Immature natural killer cell (primary cell): ENCODE measurements around the gene SLC29A3. TPM values are rescaled to one million over a fixed set of nuclear protein-coding genes. Genes with fewer than 3 reads are reported as not detected.

Experiments
- DNase-seq, 3 donors: peaks; one replicate each; pipeline ENCODE4 v3.0.0; 2022; ENCODE audit warnings: mixed read lengths in 1 of 3
- H3K27ac Mint-ChIP-seq, 6 donors: one replicate each; pipeline ENCODE4 v1.8.0; 2020; ENCODE audit warnings: mixed read lengths in 6 of 6, mild to moderate bottlenecking in 5 of 6, inconsistent platforms in 4 of 6, moderate library complexity in 3 of 6
- H3K27me3 Mint-ChIP-seq, 3 donors: one replicate each; pipeline ENCODE4 v1.8.0; 2020 to 2021; ENCODE audit warnings: low read depth in 3 of 3, mild to moderate bottlenecking in 3 of 3, mixed read lengths in 3 of 3, moderate library complexity in 3 of 3, inconsistent platforms in 1 of 3
- H3K36me3 Mint-ChIP-seq, 3 donors: one replicate each; pipeline ENCODE4 v1.8.0; 2020; ENCODE audit warnings: mixed read lengths in 3 of 3, inconsistent platforms in 2 of 3, mild to moderate bottlenecking in 2 of 3
- H3K4me1 Mint-ChIP-seq, 2 donors: one replicate each; pipeline ENCODE4 v1.8.0; 2020; ENCODE audit warnings: inconsistent platforms in 2 of 2, mild to moderate bottlenecking in 2 of 2, mixed read lengths in 2 of 2, moderate library complexity in 1 of 2
- H3K4me3 Mint-ChIP-seq, 5 donors: one replicate each; pipeline ENCODE4 v1.8.0; 2020; ENCODE audit warnings: mild to moderate bottlenecking in 5 of 5, mixed read lengths in 5 of 5, inconsistent platforms in 3 of 5, moderate library complexity in 3 of 5
- H3K9me3 Mint-ChIP-seq, 6 donors: one replicate each; pipeline ENCODE4 v1.8.0; 2020; ENCODE audit warnings: mild to moderate bottlenecking in 6 of 6, mixed read lengths in 6 of 6, inconsistent platforms in 4 of 6, moderate library complexity in 3 of 6
- polyA plus RNA-seq, 3 donors: library from polyadenylated mRNA; unstranded; fragments of 300-500 nt; fragmentation: Illumina TruSeq; gene quantifications; one replicate each; pipeline ENCODE4 v1.2.3, GENCODE V29; 2021

The SLC29A3 gene
- polyA plus RNA-seq, 3 donors from 2014 or later = 7.9 to 12.8 (median 11.7) TPM

- no peaks in the 10 kb centered on the region for H3K4me1 Mint-ChIP-seq
- H3K4me3 Mint-ChIP-seq = no peak overlapping the region
- H3K27ac Mint-ChIP-seq = no peak overlapping the region
- H3K9me3 Mint-ChIP-seq = no peaks in the 10 kb centered on the region
- H3K27me3 Mint-ChIP-seq = peaks cover 0 to 4% (median 3%) of the 10 kb centered on the region in 3 donors
- no peaks in the 10 kb centered on the region for H3K36me3 Mint-ChIP-seq
- DNase-seq = no peak
Observed at GRCh38 chr10:71279590-71280170, 39.4 kb upstream of the SLC29A3 start.

GRCh38 chr10:71280216-71280615, 38.8 kb upstream of the SLC29A3 start:
- H3K9me3 Mint-ChIP-seq = no peaks in the 10 kb centered on the region

GRCh38 chr10:71280825-71281224, 38.2 kb upstream of the SLC29A3 start:
- Mint-ChIP-seq H3K36me3 (no peaks in the 10 kb centered on the region), H3K4me1 (no peaks in the 10 kb centered on the region), H3K27ac (no peak overlapping the region), H3K4me3 (no peak overlapping the region), H3K9me3 (no peaks in the 10 kb centered on the region), H3K27me3 (peaks cover 2 to 3% (median 2%) of the 10 kb centered on the region in 3 donors)
- DNase-seq = no peak

More at GRCh38 chr10:71280216-71280615, 38.8 kb upstream of the SLC29A3 start:
- H3K27me3 Mint-ChIP-seq = peaks cover 0 to 4% (median 3%) of the 10 kb centered on the region in 3 donors
- no peaks in the 10 kb centered on the region for H3K36me3 Mint-ChIP-seq
- no peak overlapping the region for H3K4me3 Mint-ChIP-seq
- no peak for DNase-seq
- H3K27ac Mint-ChIP-seq = no peak overlapping the region
- H3K4me1 Mint-ChIP-seq = no peaks in the 10 kb centered on the region

- Mint-ChIP-seq H3K36me3 (no peaks in the 10 kb centered on the region), H3K27ac (no peak overlapping the region), H3K9me3 (no peaks in the 10 kb centered on the region), H3K27me3 (peaks cover 2 to 3% (median 2%) of the 10 kb centered on the region in 3 donors), H3K4me3 (no peak overlapping the region), H3K4me1 (no peaks in the 10 kb centered on the region)
- DNase-seq = no peak
Observed at GRCh38 chr10:71281646-71282322, 37.3 kb upstream of the SLC29A3 start.

- Mint-ChIP-seq H3K9me3 (no peaks in the 10 kb centered on the region), H3K27ac (no peak overlapping the region), H3K4me1 (no peaks in the 10 kb centered on the region), H3K27me3 (peaks cover 2 to 3% (median 2%) of the 10 kb centered on the region in 3 donors), H3K4me3 (no peak overlapping the region), H3K36me3 (no peaks in the 10 kb centered on the region)
- no peak for DNase-seq
Observed at GRCh38 chr10:71282323-71282680, 36.8 kb upstream of the SLC29A3 start.

GRCh38 chr10:71283410-71283809, 35.6 kb upstream of the SLC29A3 start:
- Mint-ChIP-seq H3K9me3 (no peaks in the 10 kb centered on the region), H3K4me3 (no peak overlapping the region), H3K27ac (no peak overlapping the region), H3K27me3 (peaks cover 2 to 3% (median 2%) of the 10 kb centered on the region in 3 donors), H3K4me1 (no peaks in the 10 kb centered on the region), H3K36me3 (no peaks in the 10 kb centered on the region)
- no peak for DNase-seq

- Mint-ChIP-seq H3K4me1 (no peaks in the 10 kb centered on the region), H3K9me3 (no peaks in the 10 kb centered on the region), H3K27ac (no peak overlapping the region), H3K4me3 (no peak overlapping the region), H3K27me3 (peaks cover 2 to 3% (median 2%) of the 10 kb centered on the region in 3 donors), H3K36me3 (no peaks in the 10 kb centered on the region)
- DNase-seq = no peak
Observed at GRCh38 chr10:71283876-71284275, 35.2 kb upstream of the SLC29A3 start.

GRCh38 chr10:71284544-71285179, 34.4 kb upstream of the SLC29A3 start:
- no peak overlapping the region for H3K4me3 Mint-ChIP-seq
- no peaks in the 10 kb centered on the region for H3K9me3 Mint-ChIP-seq
- DNase-seq = no peak
- H3K27ac Mint-ChIP-seq = no peak overlapping the region
- no peaks in the 10 kb centered on the region for H3K4me1 Mint-ChIP-seq
- H3K27me3 Mint-ChIP-seq = peaks cover 2 to 3% (median 2%) of the 10 kb centered on the region in 3 donors
- no peaks in the 10 kb centered on the region for H3K36me3 Mint-ChIP-seq

GRCh38 chr10:71285180-71285545, 33.9 kb upstream of the SLC29A3 start:
- H3K9me3 Mint-ChIP-seq = no peaks in the 10 kb centered on the region
- no peaks in the 10 kb centered on the region for H3K4me1 Mint-ChIP-seq
- no peaks in the 10 kb centered on the region for H3K36me3 Mint-ChIP-seq
- peaks cover 2 to 3% (median 2%) of the 10 kb centered on the region in 3 donors for H3K27me3 Mint-ChIP-seq
- H3K27ac Mint-ChIP-seq = no peak overlapping the region
- peak in 2 of 3 donors; percentile 8 to 14 for DNase-seq
- no peak overlapping the region for H3K4me3 Mint-ChIP-seq

- no peak overlapping the region for H3K27ac Mint-ChIP-seq
- no peaks in the 10 kb centered on the region for H3K4me1 Mint-ChIP-seq
- H3K36me3 Mint-ChIP-seq = no peaks in the 10 kb centered on the region
- DNase-seq = no peak
- no peak overlapping the region for H3K4me3 Mint-ChIP-seq
- peaks cover 2 to 3% (median 2%) of the 10 kb centered on the region in 3 donors for H3K27me3 Mint-ChIP-seq
- no peaks in the 10 kb centered on the region for H3K9me3 Mint-ChIP-seq
Observed at GRCh38 chr10:71285986-71286385, 33.1 kb upstream of the SLC29A3 start.

- no peaks in the 10 kb centered on the region for H3K36me3 Mint-ChIP-seq
- H3K27ac Mint-ChIP-seq = no peak overlapping the region
- peaks cover 2 to 3% (median 2%) of the 10 kb centered on the region in 3 donors for H3K27me3 Mint-ChIP-seq
- DNase-seq = no peak
- H3K9me3 Mint-ChIP-seq = no peaks in the 10 kb centered on the region
- no peaks in the 10 kb centered on the region for H3K4me1 Mint-ChIP-seq
- no peak overlapping the region for H3K4me3 Mint-ChIP-seq
Observed at GRCh38 chr10:71286521-71287294, 32.4 kb upstream of the SLC29A3 start.

GRCh38 chr10:71287456-71287855, 31.6 kb upstream of the SLC29A3 start:
- no peak overlapping the region for H3K4me3 Mint-ChIP-seq

GRCh38 chr10:71288461-71288860, 30.6 kb upstream of the SLC29A3 start:
- H3K9me3 Mint-ChIP-seq = no peaks in the 10 kb centered on the region
- no peak for DNase-seq
- no peaks in the 10 kb centered on the region for H3K36me3 Mint-ChIP-seq
- no peak overlapping the region for H3K4me3 Mint-ChIP-seq
- H3K4me1 Mint-ChIP-seq = no peaks in the 10 kb centered on the region
- H3K27me3 Mint-ChIP-seq = peaks cover 0 to 2% (median 2%) of the 10 kb centered on the region in 3 donors
- H3K27ac Mint-ChIP-seq = no peak overlapping the region

More at GRCh38 chr10:71287456-71287855, 31.6 kb upstream of the SLC29A3 start:
- Mint-ChIP-seq H3K9me3 (no peaks in the 10 kb centered on the region), H3K36me3 (no peaks in the 10 kb centered on the region), H3K4me1 (no peaks in the 10 kb centered on the region), H3K27me3 (peaks cover 0 to 3% (median 2%) of the 10 kb centered on the region in 3 donors), H3K27ac (no peak overlapping the region)
- DNase-seq = no peak
